ENCODE measurements around the gene NOPCHAP1. TPM values are rescaled to one million over a fixed set of nuclear protein-coding genes. Genes with fewer than 3 reads are reported as not detected.

The NOPCHAP1 gene
- total and polyA plus RNA-seq, 10 of the 15 experiments (the other 5 are each of a cell fraction or from before 2014, with no cell fraction given) = 28.0 to 115 (median 40.9) TPM

GRCh38 chr12:104957719-104958000, 28.5 kb upstream of the NOPCHAP1 start (continued):
- no peak for TF ChIP-seq E2F4 (IDR thresholded peaks at IDR 0.05; ENCODE audit: low read depth, low read length)
- no peak for TF ChIP-seq CHD2 (IDR thresholded peaks at IDR 0.05; ENCODE audit: borderline replicate concordance, low read depth, low read length)
- TF ChIP-seq RCOR1 (conservative IDR thresholded peaks at IDR 0.05; ENCODE audit: low read depth, low read length) = no peak
- no peak for TF ChIP-seq PAX8 (IDR thresholded peaks at IDR 0.05)
- TF ChIP-seq PML (IDR thresholded peaks at IDR 0.05; ENCODE audit: low read length) = no peak
- TF ChIP-seq NKRF (conservative IDR thresholded peaks at IDR 0.05) = peak; percentile 56; the same call in 1 of the 2 replicates

DNA sequence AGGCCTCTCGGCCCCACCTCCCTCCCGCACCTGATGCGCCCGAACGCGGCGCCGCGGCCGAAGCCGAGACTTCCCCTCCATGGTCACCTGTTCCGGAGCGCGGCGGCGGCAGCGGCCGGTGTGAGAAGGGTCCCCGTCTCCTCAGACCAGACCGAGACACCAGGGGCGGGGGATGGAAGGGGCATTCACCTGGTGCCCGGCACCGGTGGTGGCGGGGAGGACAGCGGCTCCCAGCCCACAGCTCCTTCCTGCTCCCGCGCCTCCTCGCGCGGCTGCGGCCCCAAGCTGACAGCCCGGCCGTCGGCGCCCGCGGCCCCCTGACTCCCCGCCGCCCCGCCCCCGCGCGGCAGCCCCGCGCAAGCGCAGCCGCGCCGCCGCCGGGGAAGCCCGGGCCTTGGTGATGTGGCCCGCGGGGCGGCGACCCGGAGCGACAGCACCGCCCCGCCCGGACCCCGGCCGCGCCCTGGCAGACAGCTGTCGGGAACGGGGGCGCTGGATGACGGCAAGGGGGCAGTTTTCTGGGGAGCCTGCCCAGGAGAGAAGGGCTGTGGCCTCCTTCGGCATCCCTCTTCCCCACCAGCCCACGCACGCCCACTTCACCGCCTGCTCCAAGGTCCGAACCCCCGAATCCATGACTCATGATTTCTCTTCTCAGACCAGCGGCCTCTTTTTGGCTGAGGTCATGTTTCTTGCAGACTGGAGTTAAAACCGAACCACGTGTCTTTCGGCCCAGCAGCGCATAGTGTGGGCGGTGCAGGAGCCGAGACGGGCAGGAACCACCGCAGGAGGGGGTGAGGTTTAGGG, 27.9 kb upstream of the NOPCHAP1 start, which contains the start of gene SLC41A2:
Gene SLC41A2 (minus strand): TSS at position 290 of the 804 bp plus-strand sequence. CDS start 29,763 bp downstream, outside the sequence.
- H4K20me1 ChIP-seq (ENCODE audit: control insufficient read depth, insufficient read depth) = no peaks in the 10 kb centered on the region
- H3K36me3 ChIP-seq (ENCODE audit: control insufficient read depth in 2 of 2, insufficient read depth in 2 of 2, low read length in 1 of 2) = no peaks in the 10 kb centered on the region
- H3K4me1 ChIP-seq (ENCODE audit: control insufficient read depth, insufficient read depth, low read length) = peaks cover 10% of the 10 kb centered on the region
- peak within 1 kb of the TSS; percentile 89 for H2AFZ ChIP-seq (ENCODE audit: control insufficient read depth, low read depth, low read length)
- ChIA-PET RAD21 (ENCODE audit: unreplicated experiment) (interaction anchor here (0.8 to 2.3 kb wide), 6 partner anchors 17 to 576 kb away, joined by 3 to 12 read pairs (median 6); no protein-coding TSS in a partner anchor), POLR2A (interaction anchor here (1.0 to 1.5 kb wide), 4 partner anchors 13 to 27 kb away, joined by 3 to 9 read pairs (median 4); no protein-coding TSS in a partner anchor), CTCF (interaction anchor here (0.9 to 2.6 kb wide), 4 partner anchors 16 to 167 kb away, joined by 3 to 10 read pairs (median 4); no protein-coding TSS in a partner anchor), SMC1A (ENCODE audit: uncharacterized antibody, unreplicated experiment) (interaction anchor here (0.9 to 4.0 kb wide), 11 partner anchors 10 to 577 kb away, joined by 3 to 24 read pairs (median 6); no protein-coding TSS in a partner anchor)
- peaks cover 6% of the 10 kb centered on the region for H3K79me2 ChIP-seq (ENCODE audit: control insufficient read depth, insufficient read depth, low read length)
- peak; percentile 91 for ATAC-seq
- intact Hi-C loops (cut with micrococcal nuclease; ENCODE audit: unreplicated experiment) (loop anchor here (10.0 kb wide), 1 partner anchor 273 kb away; no protein-coding TSS in a partner anchor), in situ Hi-C loops (cut with MboI) (no loop called here)
- peak within 1 kb of the TSS; percentile 73 for H3K9ac ChIP-seq (ENCODE audit: control insufficient read depth, insufficient read depth, low read length)
- H3K27me3 ChIP-seq (replicated peaks in 1 of 2; ENCODE audit: control insufficient read depth in 2 of 2, insufficient read depth in 2 of 2, low read length in 1 of 2) = no peaks in the 10 kb centered on the region
- no peaks in the 10 kb centered on the region for H3K9me3 ChIP-seq (replicated peaks; ENCODE audit: control insufficient read depth, insufficient read depth, low read length)
- no TSS peak for BruUV-seq (replicated peaks)
- peak within 1 kb of the TSS; percentile 68 for H3K27ac ChIP-seq (ENCODE audit: control insufficient read depth, insufficient read depth)
- H3K4me3 ChIP-seq = peak within 1 kb of the TSS; percentile 81
- peak; percentile 81 for DNase-seq (ENCODE audit: low read depth, low spot score)
- H3K4me2 ChIP-seq (ENCODE audit: control insufficient read depth, insufficient read depth) = peak within 1 kb of the TSS; percentile 78
- FAIRE-seq = no peak
- 2% methylated on average over 43 of the region's 83 CpGs for WGBS (ENCODE audit: insufficient coverage, insufficient replicate concordance, low lambda C conversion rate, missing lambda C conversion rate)
- TF ChIP-seq CUX1 (IDR thresholded peaks at IDR 0.05; ENCODE audit: insufficient replicate concordance, low read depth, low read length) (no peak), KAT2A (conservative IDR thresholded peaks at IDR 0.05; ENCODE audit: control insufficient read depth, low read depth, low read length) (no peak), RFX5 (IDR thresholded peaks at IDR 0.05; ENCODE audit: low read depth, low read length) (no peak), NFIC (IDR thresholded peaks at IDR 0.05; ENCODE audit: low read depth, low read length) (no peak)
